GM18507 (cell line): ENCODE results near the gene PMEPA1.
A peak's percentile ranks its signal among the peaks of the same experiment; 100 is the strongest.

Experiments
- DNase-seq: peaks from one replicate; pipeline ENCODE4 v3.0.0; 2011; ENCODE audit warnings: low read depth; ENCODE audit not compliant: insufficient read length; ENCODE audit errors: extremely low spot score
- FAIRE-seq: peaks from 2 replicates; lab custom pipeline; 2011; peaks lifted over from hg19 to GRCh38; lab: Jason Lieb, UNC

Gene PMEPA1

DNA sequence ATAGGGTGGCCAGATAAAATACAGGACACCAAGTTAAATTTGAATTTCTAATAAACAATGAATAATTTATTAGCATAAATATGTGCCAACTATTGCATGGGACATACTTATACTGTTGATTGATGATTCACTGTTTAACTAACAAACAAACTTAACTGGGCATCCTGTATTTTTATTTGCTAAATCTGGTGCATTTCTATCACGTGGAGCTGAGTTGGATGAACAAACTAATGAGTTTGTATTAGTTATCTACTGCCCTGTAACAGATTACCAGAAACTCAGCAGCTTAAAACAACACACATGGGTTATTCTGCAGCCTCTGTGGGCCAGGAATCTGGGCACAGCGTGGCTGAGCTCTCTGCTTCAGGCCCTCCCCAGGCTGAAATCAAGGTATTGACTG lies 28.2 kb upstream of the PMEPA1 start:
- FAIRE-seq: no peak
- no peak for DNase-seq

DNA sequence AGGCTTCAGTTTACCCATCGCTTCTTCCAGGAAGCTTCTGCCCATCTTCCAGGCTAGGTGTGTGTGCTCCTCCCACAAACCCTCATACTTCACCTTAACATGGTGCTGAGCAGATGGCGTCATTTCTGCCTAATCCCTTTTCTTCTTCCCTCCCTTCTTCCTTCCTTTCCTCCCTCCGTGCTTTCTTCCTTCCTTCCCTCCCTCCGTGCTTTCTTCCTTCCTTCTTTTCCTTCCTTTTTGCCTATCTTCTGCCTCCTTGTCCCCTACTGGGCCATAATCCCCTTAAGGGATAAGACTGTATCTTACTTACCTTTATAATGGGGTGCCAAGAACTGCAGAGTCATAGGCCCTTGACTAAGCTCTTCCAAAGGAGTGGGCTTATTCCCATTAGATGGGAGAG lies 27.5 kb upstream of the PMEPA1 start:
- DNase-seq (no peak), FAIRE-seq (no peak)

DNA sequence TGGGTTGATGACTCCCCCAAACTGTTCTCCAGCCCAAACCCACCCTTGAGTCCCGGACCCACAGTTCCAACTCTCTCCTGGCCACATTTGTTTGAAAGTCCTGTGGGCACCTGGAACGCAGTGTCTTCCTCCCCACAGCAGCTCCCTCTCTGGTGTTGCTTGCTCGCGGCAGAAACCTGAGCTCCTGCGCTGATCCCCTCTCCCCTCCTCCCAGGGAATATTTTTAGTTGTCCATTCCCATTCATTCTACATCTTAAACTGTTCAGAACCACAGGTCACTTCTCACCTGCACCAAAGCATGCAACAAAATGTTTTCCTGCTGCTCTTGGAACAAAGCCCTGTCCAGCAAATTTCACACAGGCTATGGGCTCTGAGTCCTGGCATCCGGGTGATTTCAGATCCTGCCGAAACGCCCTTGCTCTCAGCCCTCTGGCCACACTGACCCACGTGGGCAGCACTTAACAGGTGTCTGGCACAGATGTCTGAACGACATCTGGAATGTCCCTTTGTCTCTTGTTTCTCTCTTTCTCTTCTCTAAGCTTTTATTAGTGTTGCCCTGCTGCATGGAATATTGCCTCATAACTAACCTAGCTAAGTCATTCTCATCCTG lies 27.0 kb upstream of the PMEPA1 start:
- no peak for FAIRE-seq
- no peak for DNase-seq

DNA sequence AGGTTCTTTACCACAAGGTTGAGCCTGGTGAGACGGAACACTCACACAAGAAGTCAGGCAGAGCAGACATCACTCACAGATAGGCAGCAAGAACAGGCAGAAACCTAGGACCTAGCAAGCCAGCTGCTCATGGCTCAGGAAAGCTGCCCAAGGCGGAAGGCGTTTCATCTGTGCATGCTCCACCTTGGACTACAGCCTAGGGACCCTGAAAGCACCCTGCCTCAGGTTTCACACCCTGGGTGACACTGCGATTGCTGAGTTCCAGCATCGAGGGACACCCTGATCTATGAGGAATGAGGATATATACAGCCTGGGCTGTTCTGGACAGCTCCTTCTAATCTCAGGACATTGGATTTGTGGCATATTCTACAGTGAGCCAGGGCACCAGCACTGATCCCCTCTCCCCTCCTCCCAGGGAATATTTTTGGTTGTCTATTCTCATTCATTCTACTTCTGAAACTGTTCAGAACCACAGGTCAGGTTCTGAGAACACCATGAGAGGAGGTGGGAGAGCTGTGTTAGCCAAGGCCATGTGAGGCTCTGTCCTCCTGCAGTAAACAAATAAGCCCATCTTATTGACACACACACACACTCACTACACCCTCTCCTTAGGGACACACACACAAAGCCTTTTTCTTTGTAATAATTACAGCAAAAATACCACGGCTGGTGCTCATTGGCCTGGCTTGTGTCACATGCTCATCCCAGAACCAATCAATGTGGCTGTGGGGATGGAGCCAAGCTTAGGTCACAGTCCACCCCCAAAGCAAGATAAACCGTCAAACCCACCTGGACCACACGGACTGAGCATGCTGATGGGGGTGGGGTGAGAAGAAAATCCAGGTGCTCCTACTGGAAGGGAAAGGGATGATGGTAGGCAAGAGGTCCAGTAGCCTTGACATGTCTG lies 26.3 kb upstream of the PMEPA1 start:
- DNase-seq: no peak

DNA sequence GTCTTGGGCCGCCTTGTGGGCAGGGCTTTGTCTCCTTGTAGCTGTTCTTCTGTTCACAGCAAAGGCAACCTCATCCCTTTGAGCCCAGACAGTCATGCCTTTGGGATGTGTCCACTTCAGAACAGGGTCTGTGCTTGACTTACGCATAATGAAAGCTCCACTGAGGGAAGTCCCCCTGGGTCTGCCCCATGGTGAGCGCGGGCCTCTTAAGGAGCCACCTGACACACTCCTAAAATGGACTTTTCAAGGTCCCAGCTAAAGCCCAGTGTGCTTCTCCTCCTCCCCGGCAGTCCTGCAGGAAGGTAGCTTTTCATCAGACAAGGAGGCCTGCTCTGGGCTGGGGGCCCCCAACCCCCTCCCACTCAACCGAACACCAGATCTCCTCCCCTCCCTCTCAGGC lies 24.9 kb upstream of the PMEPA1 start:
- no peak for FAIRE-seq
- no peak for DNase-seq

More for the DNA sequence above, 26.3 kb upstream of the PMEPA1 start:
- FAIRE-seq: no peak

DNA sequence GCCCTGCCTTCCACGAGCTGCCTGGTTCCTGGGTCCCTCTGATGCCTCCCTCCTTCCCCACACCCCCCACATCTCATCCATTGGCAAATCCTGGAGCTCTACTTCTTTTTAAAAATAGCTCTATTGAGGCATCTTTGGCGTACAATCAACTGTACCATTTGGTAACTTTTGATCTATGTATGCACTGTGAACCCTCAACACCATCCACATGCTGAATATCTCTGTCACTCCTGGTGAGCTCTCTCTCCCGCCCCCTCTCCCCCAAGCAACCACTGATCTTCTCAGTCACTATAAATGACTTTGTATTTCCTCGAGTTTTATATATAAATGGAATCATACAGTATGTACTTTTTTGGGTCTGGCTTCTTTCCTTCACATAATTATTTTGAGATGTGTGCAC lies 22.4 kb upstream of the PMEPA1 start:
- FAIRE-seq: no peak
- DNase-seq: no peak

DNA sequence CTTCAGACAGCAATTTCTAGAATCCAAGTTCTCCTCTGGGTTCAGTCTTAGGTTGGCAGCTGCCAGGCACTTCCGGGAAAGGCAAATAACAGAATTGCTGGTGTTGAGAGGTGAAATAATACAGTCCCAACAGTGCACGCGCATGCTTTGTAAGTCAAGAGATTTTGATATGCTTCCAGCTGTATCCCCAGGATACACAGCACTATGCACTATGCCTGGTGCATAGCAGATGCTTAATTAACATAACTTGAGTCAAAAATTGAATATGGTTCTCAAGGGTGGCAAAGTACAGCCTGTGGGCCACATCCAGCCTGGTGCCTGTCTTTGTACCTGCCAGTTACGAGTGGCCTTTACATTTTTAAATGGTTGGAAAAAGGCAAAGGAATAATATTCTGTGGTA lies 18.9 kb upstream of the PMEPA1 start:
- FAIRE-seq: no peak
- DNase-seq: no peak

DNA sequence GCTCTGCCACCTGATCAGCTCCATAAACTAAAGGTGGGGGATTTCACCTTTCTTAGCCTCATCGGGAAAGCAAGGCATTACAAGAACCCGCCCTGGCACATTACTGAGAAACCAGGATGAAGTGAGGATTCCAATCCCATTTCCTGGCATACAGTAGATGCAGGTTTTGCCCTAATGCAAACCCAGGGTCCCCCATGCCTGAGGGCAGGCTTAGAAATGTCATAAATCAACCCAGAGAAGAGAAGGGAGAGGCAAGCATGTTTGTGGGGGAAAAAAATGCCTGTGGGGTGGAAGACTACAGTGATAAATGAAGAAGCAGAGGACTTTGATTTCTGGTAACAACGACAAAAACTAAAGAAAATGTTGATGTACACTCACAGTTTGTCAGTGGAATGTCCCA lies 18.0 kb upstream of the PMEPA1 start:
- no peak for FAIRE-seq
- no peak for DNase-seq

DNA sequence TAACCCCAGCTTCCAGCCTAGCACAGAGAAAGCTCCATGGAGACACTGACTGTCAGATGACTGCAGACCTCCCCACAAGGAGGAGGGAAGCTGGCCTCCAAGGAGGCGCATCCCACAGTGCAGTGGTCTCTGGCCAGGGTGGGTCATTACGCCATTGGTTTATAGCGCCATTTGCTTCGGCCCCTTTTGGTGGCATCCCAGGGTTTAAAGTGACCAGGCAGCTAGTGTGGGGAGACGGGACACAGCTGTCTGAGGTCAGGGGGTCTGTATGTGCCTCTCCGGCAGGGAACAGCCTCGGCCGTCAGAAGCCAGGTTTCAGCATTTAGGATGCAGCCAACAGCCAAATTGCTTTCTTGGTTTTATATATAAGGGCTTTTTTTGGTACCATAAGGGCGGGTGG lies 15.8 kb upstream of the PMEPA1 start:
- DNase-seq: no peak
- no peak for FAIRE-seq

DNA sequence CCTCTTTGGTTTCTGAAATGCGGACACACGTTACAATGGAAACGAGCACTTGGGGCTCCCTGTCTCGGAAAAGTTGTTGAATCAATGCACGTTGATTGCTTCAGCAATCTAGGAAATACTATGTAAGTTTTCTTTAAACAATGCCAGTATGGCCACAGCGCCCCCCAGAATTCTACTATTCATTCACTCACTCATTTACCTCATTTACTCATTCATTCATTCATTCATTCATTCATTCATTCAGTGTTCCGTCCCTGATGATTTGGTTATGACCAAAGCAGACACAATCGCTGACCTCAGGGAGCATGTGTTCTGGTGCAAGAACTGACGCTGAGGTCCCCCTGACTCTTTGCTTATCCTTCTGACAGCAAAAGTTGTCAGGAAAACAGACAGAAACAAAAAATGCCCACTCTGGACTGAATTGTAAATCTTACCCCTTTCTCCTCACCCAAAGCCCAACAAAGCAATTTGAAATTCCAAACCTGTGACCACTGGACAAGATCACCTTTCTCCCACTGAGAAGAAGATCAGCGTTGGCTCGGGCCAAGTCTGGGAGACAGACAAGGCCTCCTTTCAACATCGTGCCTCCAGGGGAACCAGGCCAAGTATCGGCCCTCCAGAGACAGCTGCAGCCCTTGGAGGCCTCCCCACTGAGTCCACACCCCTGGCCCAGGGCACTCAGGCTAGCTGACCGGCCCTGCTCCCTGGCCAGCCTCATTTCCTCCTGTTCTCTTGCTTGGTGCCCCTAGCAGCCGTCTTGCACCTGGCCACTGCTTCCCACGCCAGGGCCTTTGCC lies 15.0 kb upstream of the PMEPA1 start:
- no peak for DNase-seq
- no peak for FAIRE-seq

DNA sequence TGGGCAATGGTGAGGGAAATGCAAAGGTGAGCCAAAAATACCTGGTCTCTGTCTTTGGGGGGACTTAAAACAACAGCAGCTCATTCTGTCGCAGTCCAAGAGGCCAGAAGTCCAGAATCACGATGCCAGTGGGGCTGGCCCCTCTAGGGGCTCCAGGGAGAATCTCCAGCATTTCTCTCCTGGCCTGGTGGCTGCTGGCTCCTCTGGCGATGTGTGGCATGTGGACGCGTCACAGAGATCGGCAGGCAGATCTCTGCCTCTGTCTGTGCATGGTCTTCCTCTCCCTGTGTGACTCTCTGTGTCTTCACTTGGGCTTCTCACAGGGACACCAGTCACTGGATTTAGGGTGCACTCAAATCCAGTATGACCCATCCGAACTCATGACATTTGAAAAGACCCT lies 14.0 kb upstream of the PMEPA1 start:
- no peak for DNase-seq
- no peak for FAIRE-seq

DNA sequence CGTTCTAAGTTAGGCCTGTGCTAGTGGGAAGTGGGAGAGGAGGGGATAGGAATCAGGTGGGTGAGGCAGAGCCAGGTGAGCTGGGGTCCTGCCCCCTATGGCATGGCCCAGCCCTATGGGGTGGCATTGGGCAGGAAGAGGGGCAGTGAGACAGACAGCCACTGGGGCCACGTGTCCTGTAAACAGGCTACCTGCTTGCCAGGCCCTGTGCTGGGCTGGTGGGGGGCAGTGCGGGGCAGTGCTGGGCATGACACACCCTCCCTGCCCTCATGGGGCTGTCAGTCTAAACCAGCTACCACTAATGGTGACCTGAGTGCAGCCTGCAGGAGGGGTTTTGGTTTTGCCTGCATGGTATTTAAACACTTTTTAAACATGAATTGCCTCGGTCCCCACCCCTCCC lies 10.1 kb upstream of the PMEPA1 start:
- no peak for FAIRE-seq
- DNase-seq: no peak

DNA sequence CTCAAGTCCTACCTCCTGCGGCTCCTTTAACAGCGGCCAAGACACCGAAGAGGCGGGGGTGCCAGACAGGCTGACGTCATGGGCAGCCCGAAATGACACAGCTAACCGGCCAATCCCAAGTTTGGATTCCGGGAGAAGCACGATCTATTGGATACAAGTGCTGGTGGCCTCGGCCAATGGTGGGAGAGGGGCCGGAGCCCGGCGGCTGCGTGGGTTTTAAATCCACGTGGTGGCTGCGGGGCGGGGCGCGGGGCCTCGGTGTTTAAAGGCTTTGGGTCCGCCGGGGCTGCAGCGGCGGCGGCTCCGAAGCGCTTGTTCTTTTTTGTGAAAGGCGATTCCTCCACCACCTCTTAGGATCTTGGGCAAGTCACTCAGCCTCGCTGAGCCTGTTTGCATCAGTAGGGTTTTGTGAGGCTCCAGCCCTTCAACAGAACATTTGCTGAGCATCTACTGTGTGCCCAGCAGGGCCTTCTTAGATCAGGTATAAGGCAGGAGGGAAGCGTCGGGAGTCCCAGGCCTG lies 8.7 kb upstream of the PMEPA1 start:
- peak; percentile 76 for FAIRE-seq
- peak; percentile 85 for DNase-seq

DNA sequence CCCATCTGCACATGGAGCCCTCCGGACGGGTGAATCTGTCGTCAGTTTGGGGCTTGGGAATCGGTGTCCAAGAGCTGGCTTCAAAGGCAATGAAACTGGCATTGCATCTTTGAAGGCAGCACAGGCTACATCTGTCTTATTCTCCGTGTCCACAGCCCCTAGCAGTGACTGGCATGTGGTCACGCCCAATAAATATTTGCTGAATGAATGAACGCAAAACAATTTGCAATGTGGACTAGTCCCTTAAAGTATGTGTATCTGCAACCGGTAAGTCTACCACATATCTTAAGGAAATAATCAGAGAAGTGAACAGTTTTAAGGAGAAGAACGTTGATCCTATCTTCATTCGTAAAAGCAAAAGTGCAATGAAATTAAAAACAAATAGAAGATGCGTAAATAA lies 8.0 kb upstream of the PMEPA1 start:
- FAIRE-seq: no peak

DNA sequence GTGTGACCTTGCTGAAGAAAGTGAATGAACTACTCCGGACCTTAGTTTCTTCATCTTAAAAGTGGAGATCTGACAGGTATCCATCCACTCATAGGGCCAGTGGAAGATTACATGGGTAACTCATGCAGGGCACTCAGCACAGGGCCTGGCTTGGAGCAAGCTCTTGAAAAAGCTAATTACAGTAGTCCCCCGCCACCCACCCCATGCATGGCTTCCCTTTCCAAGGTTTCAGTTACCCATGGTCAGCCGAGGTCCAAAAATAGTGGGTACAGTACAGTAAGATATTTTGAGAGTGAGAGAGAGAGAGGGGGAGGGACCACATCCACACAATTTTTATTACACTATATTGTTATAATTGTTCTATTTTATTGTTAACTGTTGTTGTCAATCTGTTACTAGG lies 7.1 kb upstream of the PMEPA1 start:
- DNase-seq (no peak), FAIRE-seq (no peak)

More for the DNA sequence above, 8.0 kb upstream of the PMEPA1 start:
- DNase-seq: no peak

DNA sequence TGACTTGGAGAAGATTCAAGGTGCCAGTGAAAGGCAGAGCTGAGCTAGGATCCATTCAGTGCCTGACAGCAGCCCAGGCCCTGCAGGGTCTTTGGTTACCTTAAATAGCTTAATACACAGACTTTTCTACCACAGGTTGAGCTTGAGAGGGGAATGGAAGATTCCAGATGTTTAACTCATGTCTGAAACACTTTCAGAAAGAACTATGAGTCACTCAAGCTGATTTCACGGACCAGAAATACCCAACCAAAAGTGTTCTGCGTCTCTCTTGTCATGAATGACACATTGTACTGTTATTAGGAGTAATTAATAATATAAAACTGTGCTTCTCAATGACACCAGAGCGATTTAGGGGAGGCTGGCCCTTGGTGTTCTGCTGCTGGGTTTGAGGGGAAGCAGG lies 6.4 kb upstream of the PMEPA1 start:
- DNase-seq (no peak), FAIRE-seq (no peak)

DNA sequence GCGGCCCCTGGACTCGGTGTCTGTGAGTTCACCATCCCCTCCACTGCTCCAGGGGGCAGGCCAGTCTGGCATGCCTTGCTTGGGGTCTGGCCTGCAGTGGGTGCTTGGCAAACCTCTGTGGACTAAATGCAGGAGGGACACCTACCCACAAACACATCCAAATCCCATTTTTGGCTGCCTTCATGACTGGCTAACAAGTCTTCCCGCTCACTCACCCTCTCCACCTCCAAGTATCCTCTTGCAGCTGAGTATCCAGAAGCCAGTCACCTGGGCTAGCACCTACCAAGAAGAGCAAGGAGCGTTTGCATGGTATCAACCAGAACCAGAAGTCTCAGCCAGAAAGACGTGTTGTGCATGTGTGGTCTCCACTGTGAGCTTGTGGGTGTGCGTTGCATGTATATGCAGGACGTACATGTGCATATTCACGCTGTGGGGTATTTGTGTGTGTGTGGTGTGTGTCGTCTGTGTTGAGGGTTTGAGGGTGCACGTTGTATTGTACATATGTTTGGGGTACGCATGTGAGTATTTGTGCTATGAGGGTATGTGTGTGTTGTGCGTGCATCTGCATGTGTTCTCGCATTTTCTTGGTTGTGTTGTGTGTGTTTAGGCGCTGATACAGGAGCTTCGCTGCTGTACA lies 5.6 kb upstream of the PMEPA1 start:
- FAIRE-seq: no peak

DNA sequence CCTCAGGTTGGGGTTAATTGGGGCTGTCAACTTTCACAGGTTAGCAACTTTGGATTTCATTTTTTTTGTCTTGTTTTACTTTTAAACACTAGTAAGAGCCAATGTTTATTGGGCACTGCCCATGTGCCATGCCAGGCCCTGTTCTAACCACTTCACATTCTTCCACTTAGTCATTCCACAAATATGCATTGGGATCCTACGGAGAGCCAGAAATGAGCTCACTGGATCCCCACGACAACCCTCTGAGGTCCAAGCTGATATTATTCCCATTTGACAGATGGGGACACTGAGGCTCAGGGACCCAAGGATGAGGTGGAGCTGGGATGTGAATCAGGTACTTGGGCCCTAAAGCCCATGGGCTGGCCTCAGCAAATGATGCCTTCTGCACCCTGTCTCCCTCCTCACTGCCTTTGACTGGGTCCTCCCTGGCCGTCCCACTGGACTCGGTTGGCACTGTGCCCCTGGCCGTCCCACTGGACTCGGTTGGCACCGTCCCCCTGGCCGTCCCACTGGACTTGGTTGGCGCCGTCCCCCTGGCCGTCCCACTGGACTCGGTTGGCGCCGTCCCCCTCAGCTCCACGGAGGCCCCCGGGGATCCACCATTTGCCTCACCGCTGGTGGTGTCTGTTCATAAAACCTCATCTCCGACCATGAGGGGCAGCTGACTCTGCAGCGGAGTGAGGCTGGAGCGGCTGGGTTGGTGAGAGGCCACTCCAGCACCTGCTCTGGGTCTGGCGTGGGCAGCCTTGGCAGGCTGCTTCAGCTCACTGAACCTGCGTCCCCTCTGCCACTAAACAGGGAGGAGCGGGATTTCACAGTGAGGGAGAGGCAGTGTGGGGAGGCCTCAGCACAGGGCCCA lies 4.8 kb upstream of the PMEPA1 start:
- DNase-seq (no peak), FAIRE-seq (no peak)

More for the DNA sequence above, 5.6 kb upstream of the PMEPA1 start:
- DNase-seq: no peak

DNA sequence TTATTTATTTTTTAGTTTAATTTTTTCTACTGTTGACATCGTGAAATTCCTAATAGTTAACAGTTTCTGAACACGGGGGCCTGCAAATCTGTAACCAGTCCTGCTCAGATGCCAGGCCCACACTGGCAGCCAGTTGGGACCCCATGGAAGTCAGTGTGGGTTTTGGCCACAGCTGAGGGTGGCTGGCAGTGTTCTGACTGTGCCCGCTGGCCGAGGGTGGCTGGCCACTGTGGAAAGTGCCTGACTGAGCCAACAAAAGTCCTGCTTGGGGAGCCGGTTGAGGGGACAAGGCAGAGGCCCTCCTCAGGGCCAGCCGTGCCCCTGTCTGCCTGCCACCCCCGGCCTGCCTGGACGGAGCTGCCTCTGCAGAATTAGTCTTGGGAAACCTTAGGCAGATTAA lies 4.1 kb upstream of the PMEPA1 start:
- FAIRE-seq (no peak), DNase-seq (no peak)
